Measurements from ENCODE around the gene ZBTB21.

The ZBTB21 gene

DNA sequence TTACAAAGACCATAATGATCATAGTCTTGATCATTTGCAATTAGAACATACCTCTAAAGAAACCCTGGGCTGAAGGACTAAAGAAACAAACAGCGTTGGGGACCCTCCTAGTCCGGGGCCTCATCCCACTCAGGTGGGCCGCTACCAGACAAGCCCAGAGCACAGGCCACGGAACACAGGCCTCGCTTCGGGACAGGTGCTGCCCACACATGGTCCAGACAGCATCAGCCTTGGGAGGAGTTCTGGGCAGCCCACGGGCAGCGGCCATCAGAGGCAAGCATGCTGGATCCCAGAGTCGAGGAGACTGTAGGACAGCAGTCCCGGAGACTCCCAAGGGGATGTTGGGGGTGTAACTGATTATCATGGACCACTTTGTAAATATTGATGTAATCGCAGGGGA lies 61.3 kb downstream of the ZBTB21 start:
- no peaks in the 10 kb centered on the region for H4K20me1 ChIP-seq (ENCODE audit: insufficient read depth, low read length)
- no peak for TF ChIP-seq EZH2phosphoT487 (IDR thresholded peaks at IDR 0.05; ENCODE audit: low read depth)
- TF ChIP-seq, protein P1, sequence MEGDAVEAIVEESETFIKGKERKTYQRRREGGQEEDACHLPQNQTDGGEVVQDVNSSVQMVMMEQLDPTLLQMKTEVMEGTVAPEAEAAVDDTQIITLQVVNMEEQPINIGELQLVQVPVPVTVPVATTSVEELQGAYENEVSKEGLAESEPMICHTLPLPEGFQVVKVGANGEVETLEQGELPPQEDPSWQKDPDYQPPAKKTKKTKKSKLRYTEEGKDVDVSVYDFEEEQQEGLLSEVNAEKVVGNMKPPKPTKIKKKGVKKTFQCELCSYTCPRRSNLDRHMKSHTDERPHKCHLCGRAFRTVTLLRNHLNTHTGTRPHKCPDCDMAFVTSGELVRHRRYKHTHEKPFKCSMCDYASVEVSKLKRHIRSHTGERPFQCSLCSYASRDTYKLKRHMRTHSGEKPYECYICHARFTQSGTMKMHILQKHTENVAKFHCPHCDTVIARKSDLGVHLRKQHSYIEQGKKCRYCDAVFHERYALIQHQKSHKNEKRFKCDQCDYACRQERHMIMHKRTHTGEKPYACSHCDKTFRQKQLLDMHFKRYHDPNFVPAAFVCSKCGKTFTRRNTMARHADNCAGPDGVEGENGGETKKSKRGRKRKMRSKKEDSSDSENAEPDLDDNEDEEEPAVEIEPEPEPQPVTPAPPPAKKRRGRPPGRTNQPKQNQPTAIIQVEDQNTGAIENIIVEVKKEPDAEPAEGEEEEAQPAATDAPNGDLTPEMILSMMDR (IDR thresholded peaks at IDR 0.05; ENCODE audit: low read depth, low read length), result no peak
- no peaks in the 10 kb centered on the region for H3K36me3 ChIP-seq (replicated peaks; ENCODE audit: low read depth, low read length)
- no peaks in the 10 kb centered on the region for H3K4me1 ChIP-seq (ENCODE audit: low read length)
- H3K27ac ChIP-seq (ENCODE audit: low read length), result no peak overlapping the region
- H3K79me2 ChIP-seq (ENCODE audit: low read length), result no peaks in the 10 kb centered on the region
- peaks cover 6% of the 10 kb centered on the region for H3K27me3 ChIP-seq (ENCODE audit: low read depth, low read length)
- H2AFZ ChIP-seq (ENCODE audit: low read depth, low read length), result no peak overlapping the region
- H3K4me2 ChIP-seq (ENCODE audit: low read length), result no peak overlapping the region
- H3K9ac ChIP-seq (ENCODE audit: low read length), result no peak overlapping the region
- no peaks in the 10 kb centered on the region for H3K9me3 ChIP-seq (ENCODE audit: insufficient read depth, low read length)
- H3K4me3 ChIP-seq (ENCODE audit: low read length), result no peak overlapping the region

DNA sequence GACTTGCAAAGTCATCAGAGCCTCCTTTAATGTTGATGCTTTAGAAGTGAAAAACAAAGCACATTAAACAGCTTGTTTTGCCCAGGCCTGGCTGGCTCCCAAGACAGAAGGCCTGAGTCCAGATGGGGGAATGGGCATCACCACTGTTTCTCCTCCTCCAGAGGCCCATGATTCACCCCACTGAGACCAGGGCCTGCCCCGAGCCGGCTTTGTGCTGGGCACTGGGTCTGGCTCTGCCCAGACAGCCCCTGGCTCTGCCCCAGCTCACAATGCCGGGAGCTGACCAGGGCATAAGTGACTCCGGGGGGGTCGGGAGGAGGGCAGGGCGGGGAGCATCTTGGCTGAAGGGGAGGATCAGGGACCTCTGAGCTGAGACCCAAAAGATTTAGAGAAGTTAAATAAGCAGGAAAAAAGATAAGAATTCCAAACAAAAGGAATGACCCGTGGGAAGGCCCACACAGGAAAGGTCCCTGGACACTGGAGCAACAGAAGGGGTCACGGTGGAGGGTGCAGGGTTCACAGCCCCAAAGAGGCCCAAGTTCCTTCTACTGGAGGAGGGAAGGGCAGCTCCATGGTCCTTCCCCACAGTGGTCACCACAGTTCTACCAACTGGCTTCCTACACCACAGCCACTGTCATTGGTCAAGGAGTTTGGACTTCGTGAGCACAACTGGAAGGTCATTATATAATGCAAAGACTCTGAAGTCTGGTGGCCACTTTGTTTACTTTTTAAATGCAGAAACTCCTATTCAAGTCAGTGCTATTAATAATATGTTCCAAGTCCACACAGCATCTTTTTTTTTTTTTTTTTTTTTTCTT lies 61.9 kb downstream of the ZBTB21 start:
- no peak overlapping the region for H3K9ac ChIP-seq (ENCODE audit: low read length)
- no peaks in the 10 kb centered on the region for H4K20me1 ChIP-seq (ENCODE audit: insufficient read depth, low read length)
- no peaks in the 10 kb centered on the region for H3K36me3 ChIP-seq (replicated peaks; ENCODE audit: low read depth, low read length)
- H3K27ac ChIP-seq (ENCODE audit: low read length), result no peak overlapping the region
- H3K4me3 ChIP-seq (ENCODE audit: low read length), result no peak overlapping the region
- no peaks in the 10 kb centered on the region for H3K79me2 ChIP-seq (ENCODE audit: low read length)
- no peaks in the 10 kb centered on the region for H3K4me1 ChIP-seq (ENCODE audit: low read length)
- TF ChIP-seq EZH2phosphoT487 (IDR thresholded peaks at IDR 0.05; ENCODE audit: low read depth), result no peak
- TF ChIP-seq, protein P1 (IDR thresholded peaks at IDR 0.05; ENCODE audit: low read depth, low read length), result no peak
- no peak overlapping the region for H3K4me2 ChIP-seq (ENCODE audit: low read length)
- H3K9me3 ChIP-seq (ENCODE audit: insufficient read depth, low read length), result no peaks in the 10 kb centered on the region
- peaks cover 8% of the 10 kb centered on the region for H3K27me3 ChIP-seq (ENCODE audit: low read depth, low read length)
- no peak overlapping the region for H2AFZ ChIP-seq (ENCODE audit: low read depth, low read length)

DNA sequence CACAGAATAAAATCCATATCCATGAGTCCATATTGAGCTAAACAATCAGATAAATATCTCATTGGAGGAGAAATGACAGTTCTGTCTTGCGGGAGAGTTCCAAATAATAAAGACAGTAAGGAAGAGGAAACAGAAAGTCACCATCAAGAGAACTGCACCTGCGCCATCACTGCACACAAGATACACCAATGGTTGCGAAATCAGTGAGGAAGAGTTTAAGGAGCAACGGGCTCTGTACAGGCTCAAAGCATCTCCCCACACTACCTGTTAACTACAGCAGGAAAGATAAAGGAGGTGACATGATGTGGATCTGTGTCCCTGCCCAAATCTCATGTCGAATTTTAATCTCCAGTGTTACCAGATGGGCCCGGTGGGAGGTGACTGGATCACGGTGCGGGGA lies 64.2 kb downstream of the ZBTB21 start:
- no peaks in the 10 kb centered on the region for H4K20me1 ChIP-seq (ENCODE audit: insufficient read depth, low read length)
- H3K4me1 ChIP-seq (ENCODE audit: low read length), result no peaks in the 10 kb centered on the region

DNA sequence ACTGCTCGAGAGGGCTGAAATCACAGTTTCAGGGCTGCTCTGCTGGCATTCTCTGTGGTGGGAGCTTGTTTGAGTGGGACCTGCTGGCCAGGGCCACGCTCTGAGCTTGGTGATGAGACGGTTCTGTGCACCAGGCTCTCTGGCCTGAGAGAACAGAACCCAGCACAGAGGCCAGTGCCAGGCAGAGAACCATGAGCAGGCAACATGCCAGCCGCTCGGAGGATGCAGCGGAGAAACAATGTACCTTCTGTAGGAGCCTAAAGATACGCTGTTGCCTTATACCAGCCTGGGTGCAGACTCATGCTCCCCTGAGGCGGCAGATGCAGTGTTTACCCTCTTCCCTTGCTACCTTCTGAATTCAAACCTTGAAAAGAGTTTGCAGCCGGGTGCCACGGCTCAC lies 66.3 kb downstream of the ZBTB21 start:
- no peak overlapping the region for H2AFZ ChIP-seq (ENCODE audit: low read depth, low read length)
- no peak overlapping the region for H3K4me3 ChIP-seq (ENCODE audit: low read length)
- no peaks in the 10 kb centered on the region for H4K20me1 ChIP-seq (ENCODE audit: insufficient read depth, low read length)
- H3K4me2 ChIP-seq (ENCODE audit: low read length), result no peak overlapping the region
- no peaks in the 10 kb centered on the region for H3K79me2 ChIP-seq (ENCODE audit: low read length)
- no peak overlapping the region for H3K9ac ChIP-seq (ENCODE audit: low read length)
- no peaks in the 10 kb centered on the region for H3K36me3 ChIP-seq (replicated peaks; ENCODE audit: low read depth, low read length)
- peaks cover 8% of the 10 kb centered on the region for H3K27me3 ChIP-seq (ENCODE audit: low read depth, low read length)
- TF ChIP-seq, protein P1 (IDR thresholded peaks at IDR 0.05; ENCODE audit: low read depth, low read length), result no peak
- TF ChIP-seq EZH2phosphoT487 (IDR thresholded peaks at IDR 0.05; ENCODE audit: low read depth), result no peak
- no peaks in the 10 kb centered on the region for H3K4me1 ChIP-seq (ENCODE audit: low read length)
- no peaks in the 10 kb centered on the region for H3K9me3 ChIP-seq (ENCODE audit: insufficient read depth, low read length)
- no peak overlapping the region for H3K27ac ChIP-seq (ENCODE audit: low read length)

More for the DNA sequence above, 64.2 kb downstream of the ZBTB21 start:
- no peak overlapping the region for H2AFZ ChIP-seq (ENCODE audit: low read depth, low read length)
- no peak overlapping the region for H3K27ac ChIP-seq (ENCODE audit: low read length)
- H3K27me3 ChIP-seq (ENCODE audit: low read depth, low read length), result peaks cover 8% of the 10 kb centered on the region
- no peak overlapping the region for H3K4me3 ChIP-seq (ENCODE audit: low read length)
- H3K9me3 ChIP-seq (ENCODE audit: insufficient read depth, low read length), result no peaks in the 10 kb centered on the region
- H3K4me2 ChIP-seq (ENCODE audit: low read length), result no peak overlapping the region
- H3K9ac ChIP-seq (ENCODE audit: low read length), result no peak overlapping the region
- no peaks in the 10 kb centered on the region for H3K36me3 ChIP-seq (replicated peaks; ENCODE audit: low read depth, low read length)
- TF ChIP-seq, protein P1 (IDR thresholded peaks at IDR 0.05; ENCODE audit: low read depth, low read length), result no peak
- TF ChIP-seq EZH2phosphoT487 (IDR thresholded peaks at IDR 0.05; ENCODE audit: low read depth), result no peak
- H3K79me2 ChIP-seq (ENCODE audit: low read length), result no peaks in the 10 kb centered on the region

Measured in OCI-LY3 (cell line).